ENCODE data around the gene PLA2G5.

GRCh38 chr1:20123722-20124455 is 53.9 kb downstream of the PLA2G5 start:
- no peak for TF ChIP-seq CTCF (IDR thresholded peaks at IDR 0.05)
- TF ChIP-seq POLR2A (IDR thresholded peaks at IDR 0.05): no peak
